HepG2 (cell line): ENCODE measurements around the gene C22orf31. TPM values are rescaled to one million over a fixed set of nuclear protein-coding genes. Genes with fewer than 3 reads are reported as not detected.

Source experiments
- CBFB ChIP-seq: sonication (generic); formaldehyde crosslinking; IDR thresholded peaks from 2 replicates; pipeline ENCODE4 v1.4.0; 2020; ENCODE audit warnings: missing genetic modification reagents
- CSRNP1 ChIP-seq: sonication (generic); formaldehyde crosslinking; IDR thresholded peaks from 2 replicates; pipeline ENCODE4 v1.8.1; 2023; ENCODE audit warnings: mild to moderate bottlenecking, missing genetic modification reagents
- DRAP1 ChIP-seq: IDR thresholded peaks from 2 replicates; pipeline ENCODE4 v1.6.1; 2016; ENCODE audit warnings: missing genetic modification reagents, missing compliant biosample characterization
- FOXK2 ChIP-seq: fragments of 450-650 bp; IDR thresholded peaks from 2 replicates; pipeline ENCODE4 v1.6.1; 2016
- HDAC1 ChIP-seq: sonication (generic); formaldehyde crosslinking; IDR thresholded peaks from 2 replicates; pipeline ENCODE4 v1.5.1; 2020; ENCODE audit warnings: mild to moderate bottlenecking, missing genetic modification reagents
- KAT2B ChIP-seq: fragments of 150-350 bp; IDR thresholded peaks from 2 replicates; pipeline ENCODE4 v1.6.1; 2014; ENCODE audit warnings: low read depth, low read length, borderline replicate concordance
- MXD4 ChIP-seq: IDR thresholded peaks from 2 replicates; pipeline ENCODE4 v1.6.1; 2016; ENCODE audit warnings: mild to moderate bottlenecking, missing biosample characterization, missing genetic modification reagents
- NBN ChIP-seq: fragments of 450-650 bp; conservative IDR thresholded peaks from 2 replicates; pipeline ENCODE4 v1.6.1; 2017
- PAX8 ChIP-seq: sonication (generic); formaldehyde crosslinking; IDR thresholded peaks from 2 replicates; pipeline ENCODE4 v1.8.0; 2022; ENCODE audit warnings: mild to moderate bottlenecking, missing genetic modification reagents, borderline replicate concordance
- PITX1 ChIP-seq: sonication (generic); formaldehyde crosslinking; IDR thresholded peaks from 2 replicates; pipeline ENCODE4 v1.5.1; 2020; ENCODE audit warnings: mild to moderate bottlenecking, missing genetic modification reagents
- RBM22 ChIP-seq: fragments of 200-400 bp; formaldehyde crosslinking; optimal IDR thresholded peaks from 2 replicates; pipeline ENCODE3; 2017; ENCODE audit warnings: mild to moderate bottlenecking, low read length, moderate library complexity
- RCOR2 ChIP-seq: IDR thresholded peaks from 2 replicates; pipeline ENCODE4 v1.6.1; 2016; ENCODE audit warnings: missing biosample characterization, missing genetic modification reagents
- SYNCRIP ChIP-seq: fragments of 200-400 bp; formaldehyde crosslinking; IDR thresholded peaks from 2 replicates; pipeline ENCODE4 v1.6.1; 2018; ENCODE audit warnings: mild to moderate bottlenecking, low read depth, low read length; ENCODE audit not compliant: insufficient read depth
- YEATS4 ChIP-seq: sonication (generic); formaldehyde crosslinking; IDR thresholded peaks from 2 replicates; pipeline ENCODE4 v1.4.0; 2020; ENCODE audit warnings: missing genetic modification reagents, borderline replicate concordance
- ZBTB10 ChIP-seq: sonication (generic); formaldehyde crosslinking; IDR thresholded peaks from 2 replicates; pipeline ENCODE4 v1.4.0; 2020; ENCODE audit warnings: missing genetic modification reagents, borderline replicate concordance
- ZBTB33 ChIP-seq: sonication (generic); formaldehyde crosslinking; IDR thresholded peaks from 2 replicates; pipeline ENCODE4 v1.4.0; 2020; ENCODE audit warnings: missing genetic modification reagents
- ZNF136 ChIP-seq: sonication (generic); formaldehyde crosslinking; IDR thresholded peaks from 2 replicates; pipeline ENCODE4 v1.8.1; 2022; ENCODE audit warnings: low read depth, mild to moderate bottlenecking, moderate library complexity, missing genetic modification reagents
- ZNF512B ChIP-seq: sonication (generic); formaldehyde crosslinking; IDR thresholded peaks from 2 replicates; pipeline ENCODE4 v1.5.1; 2020; ENCODE audit warnings: missing genetic modification reagents, mild to moderate bottlenecking, borderline replicate concordance
- ZNF576 ChIP-seq: sonication (generic); formaldehyde crosslinking; IDR thresholded peaks from 2 replicates; pipeline ENCODE4 v1.4.0; 2020; ENCODE audit warnings: mild to moderate bottlenecking, missing genetic modification reagents
- ZSCAN31 ChIP-seq: sonication (generic); formaldehyde crosslinking; IDR thresholded peaks from 2 replicates; pipeline ENCODE4 v1.5.0; 2020; ENCODE audit warnings: low read depth, mild to moderate bottlenecking, missing genetic modification reagents
- polyA plus RNA-seq, 8 experiments: library from polyadenylated mRNA; depleted of rRNA in 3 of 8; stranded (reverse) in 7 of 8; unstranded in 1 of 8; fragments of >200 nt; fragmentation: Illumina TruSeq in 4 of 8; extraction: Trizol in 4 of 8; gene quantifications; 2 replicates each; pipeline versions ENCODE4 v1.2.1 to v1.2.3, GENCODE V29; 2011 to 2016; ENCODE audit warnings: low read depth in 4 of 8, missing spikeins in 1 of 8, mixed read lengths in 1 of 8; ENCODE audit not compliant: insufficient read depth in 1 of 8
- total RNA-seq, 5 experiments: library from RNA; depleted of rRNA; stranded (reverse); fragments of >200 nt; fragmentation: Illumina TruSeq; extraction: Trizol; gene quantifications; 2 replicates each; pipeline ENCODE4 v1.2.3, GENCODE V29; 2016; ENCODE audit warnings: low read depth in 1 of 5

C22orf31 gene
- total and polyA plus RNA-seq, 2 of the 13 experiments (the other 11 are each of a cell fraction or from before 2014, with no cell fraction given), result not detected

- TF ChIP-seq CSRNP1 (CRISPR knock-in tag), result no peak
- TF ChIP-seq RCOR2 (CRISPR knock-in tag), result 0 out of 2 replicates have a peak, but pooled peaks have one; percentile 9
- no peak for TF ChIP-seq NBN
- peak; percentile 53 for TF ChIP-seq HDAC1 (CRISPR knock-in tag)
- no peak for TF ChIP-seq MXD4 (CRISPR knock-in tag)
- 0 out of 2 replicates have a peak, but pooled peaks have one; percentile 28 for TF ChIP-seq YEATS4 (CRISPR knock-in tag)
- TF ChIP-seq ZBTB10 (CRISPR knock-in tag), result peak; percentile 52; the same call in 1 of the 2 replicates
- TF ChIP-seq PAX8, result no peak
- no peak for TF ChIP-seq ZNF136 (CRISPR knock-in tag)
- TF ChIP-seq PITX1, result no peak
- no peak for TF ChIP-seq FOXK2
- no peak for TF ChIP-seq ZNF512B (CRISPR knock-in tag)
- peak; percentile 80 for TF ChIP-seq RBM22
- TF ChIP-seq ZSCAN31, result no peak
- TF ChIP-seq SYNCRIP, result no peak
- TF ChIP-seq ZBTB33 (CRISPR knock-in tag), result no peak
- peak; percentile 83 for TF ChIP-seq DRAP1
- no peak for TF ChIP-seq KAT2B
- TF ChIP-seq ZNF576 (CRISPR knock-in tag), result no peak
- TF ChIP-seq CBFB (CRISPR knock-in tag), result no peak
Measured at GRCh38 chr22:29022101-29022817, 39.4 kb downstream of the C22orf31 start (continued).
